Activated T-cell treated with anti-CD3 and anti-CD28 coated beads for 24 hours (primary cell): Measurements from ENCODE around the gene TDRD12.
A peak's percentile ranks its signal among the peaks of the same experiment; 100 is the strongest.

ENCODE experiments used
- DNase-seq: peaks from one replicate; pipeline ENCODE4 v3.0.0-alpha.2; 2020; ENCODE audit warnings: low read depth

The TDRD12 gene

GRCh38 chr19:32719611-32720059 lies at the start of gene TDRD12:
Gene TDRD12 (plus strand): TSS chr19:32719767. CDS start chr19:32720073, 306 bp downstream.
- no peak for DNase-seq

GRCh38 chr19:32671883-32672593 lies 47.5 kb upstream of the TDRD12 start:
- DNase-seq = no peak

GRCh38 chr19:32672841-32673240 lies 46.7 kb upstream of the TDRD12 start:
- DNase-seq = no peak

GRCh38 chr19:32673573-32673972 lies 46.0 kb upstream of the TDRD12 start:
- no peak for DNase-seq

GRCh38 chr19:32674153-32674930 lies 45.2 kb upstream of the TDRD12 start:
- DNase-seq = no peak

GRCh38 chr19:32674931-32675719 lies 44.4 kb upstream of the TDRD12 start, which contains the start of gene ANKRD27:
Gene ANKRD27 (minus strand): TSS chr19:32675180. CDS start chr19:32659015, 16,165 bp downstream.
- DNase-seq = peak; percentile 95

GRCh38 chr19:32675720-32676185 lies 43.8 kb upstream of the TDRD12 start, which contains the start of gene RGS9BP:
Gene RGS9BP (plus strand): TSS chr19:32675848. CDS start chr19:32676264, 416 bp downstream.
- peak; percentile 49 for DNase-seq

- no peak for DNase-seq
Measured at GRCh38 chr19:32676186-32676894, 43.2 kb upstream of the TDRD12 start.

- DNase-seq = no peak
Measured at GRCh38 chr19:32676895-32677359, 42.6 kb upstream of the TDRD12 start.

- no peak for DNase-seq
Measured at GRCh38 chr19:32677657-32678056, 41.9 kb upstream of the TDRD12 start.

GRCh38 chr19:32680986-32681385 lies 38.6 kb upstream of the TDRD12 start:
- no peak for DNase-seq

- DNase-seq = no peak
Measured at GRCh38 chr19:32682317-32682716, 37.2 kb upstream of the TDRD12 start.

- no peak for DNase-seq
Measured at GRCh38 chr19:32686847-32687475, 32.6 kb upstream of the TDRD12 start.

- DNase-seq = no peak
Measured at GRCh38 chr19:32687681-32688080, 31.9 kb upstream of the TDRD12 start.

- DNase-seq = no peak
Measured at GRCh38 chr19:32688311-32688710, 31.3 kb upstream of the TDRD12 start.

GRCh38 chr19:32691291-32691951 lies 28.1 kb upstream of the TDRD12 start, which contains the start of gene NUDT19:
Gene NUDT19 (plus strand): TSS chr19:32691821. CDS start chr19:32691961, 140 bp downstream.
- DNase-seq = peak; percentile 76

GRCh38 chr19:32691952-32692726 lies 27.4 kb upstream of the TDRD12 start:
- peak; percentile 30 for DNase-seq

GRCh38 chr19:32692727-32693061 lies 26.9 kb upstream of the TDRD12 start:
- no peak for DNase-seq
